IPS-NIHi7 (cell line): ENCODE results near the gene CCDC82.
"Not testable (repeated sequence)": the region's sequence is repeated elsewhere in the genome, so short reads cannot be mapped to it uniquely, and the experiment has no call there.

ENCODE experiments used
- DNase-seq: peaks from one replicate; pipeline ENCODE4 v3.0.0; 2012; ENCODE audit warnings: mixed read lengths; ENCODE audit errors: extremely low spot score

The CCDC82 gene

GRCh38 chr11:96389720-96390487 is at the start of gene CCDC82, which contains the start of gene JRKL:
Gene CCDC82, minus strand, starts transcription at chr11:96389912. Its CDS starts 5,165 bp downstream, at chr11:96384747.
Gene JRKL, plus strand, starts transcription at chr11:96390013. Its CDS starts 637 bp downstream, at chr11:96390650.
- peak; percentile 97 for DNase-seq

- not testable (repeated sequence) for DNase-seq
Observed at GRCh38 chr11:96432654-96433053, 42.9 kb upstream of the CCDC82 start.

- DNase-seq = no peak
Observed at GRCh38 chr11:96430668-96431067, 41.0 kb upstream of the CCDC82 start.

GRCh38 chr11:96424693-96425092 is 35.0 kb upstream of the CCDC82 start:
- no peak for DNase-seq

GRCh38 chr11:96413408-96413807 is 23.7 kb upstream of the CCDC82 start:
- DNase-seq = no peak

GRCh38 chr11:96412761-96413381 is 23.2 kb upstream of the CCDC82 start:
- DNase-seq = no peak

- not testable (repeated sequence) for DNase-seq
Observed at GRCh38 chr11:96411412-96411811, 21.7 kb upstream of the CCDC82 start.

GRCh38 chr11:96400697-96401096 is 11.0 kb upstream of the CCDC82 start:
- DNase-seq = no peak

GRCh38 chr11:96397863-96398262 is 8.2 kb upstream of the CCDC82 start:
- DNase-seq = no peak

- DNase-seq = no peak
Observed at GRCh38 chr11:96396637-96397036, 6.9 kb upstream of the CCDC82 start.

GRCh38 chr11:96394773-96395172 is 5.1 kb upstream of the CCDC82 start:
- no peak for DNase-seq

GRCh38 chr11:96393753-96394348 is 4.1 kb upstream of the CCDC82 start:
- peak; percentile 13 for DNase-seq

- no peak for DNase-seq
Observed at GRCh38 chr11:96391698-96392307, 2.1 kb upstream of the CCDC82 start.

- peak; percentile 20 for DNase-seq
Observed at GRCh38 chr11:96390488-96390792, 728 bp upstream of the CCDC82 start.

GRCh38 chr11:96388891-96389719 is 607 bp downstream of the CCDC82 start:
- DNase-seq = peak; percentile 72

GRCh38 chr11:96385187-96385586 is 4.5 kb downstream of the CCDC82 start:
- DNase-seq = no peak

GRCh38 chr11:96384156-96384555 is 5.6 kb downstream of the CCDC82 start:
- DNase-seq = no peak

GRCh38 chr11:96376796-96377195 is 12.9 kb downstream of the CCDC82 start:
- DNase-seq = no peak

- no peak for DNase-seq
Observed at GRCh38 chr11:96373826-96374225, 15.9 kb downstream of the CCDC82 start.

- no peak for DNase-seq
Observed at GRCh38 chr11:96367342-96367741, 22.4 kb downstream of the CCDC82 start.

GRCh38 chr11:96366024-96366423 is 23.7 kb downstream of the CCDC82 start:
- DNase-seq = no peak

GRCh38 chr11:96365493-96365892 is 24.2 kb downstream of the CCDC82 start:
- DNase-seq = no peak
